Measurements from ENCODE around the gene NTM. TPM values are rescaled to one million over a fixed set of nuclear protein-coding genes. Genes with fewer than 3 reads are reported as not detected.

NTM gene
- total RNA-seq, 1 experiment from 2014 or later: 9.9 TPM

DNA sequence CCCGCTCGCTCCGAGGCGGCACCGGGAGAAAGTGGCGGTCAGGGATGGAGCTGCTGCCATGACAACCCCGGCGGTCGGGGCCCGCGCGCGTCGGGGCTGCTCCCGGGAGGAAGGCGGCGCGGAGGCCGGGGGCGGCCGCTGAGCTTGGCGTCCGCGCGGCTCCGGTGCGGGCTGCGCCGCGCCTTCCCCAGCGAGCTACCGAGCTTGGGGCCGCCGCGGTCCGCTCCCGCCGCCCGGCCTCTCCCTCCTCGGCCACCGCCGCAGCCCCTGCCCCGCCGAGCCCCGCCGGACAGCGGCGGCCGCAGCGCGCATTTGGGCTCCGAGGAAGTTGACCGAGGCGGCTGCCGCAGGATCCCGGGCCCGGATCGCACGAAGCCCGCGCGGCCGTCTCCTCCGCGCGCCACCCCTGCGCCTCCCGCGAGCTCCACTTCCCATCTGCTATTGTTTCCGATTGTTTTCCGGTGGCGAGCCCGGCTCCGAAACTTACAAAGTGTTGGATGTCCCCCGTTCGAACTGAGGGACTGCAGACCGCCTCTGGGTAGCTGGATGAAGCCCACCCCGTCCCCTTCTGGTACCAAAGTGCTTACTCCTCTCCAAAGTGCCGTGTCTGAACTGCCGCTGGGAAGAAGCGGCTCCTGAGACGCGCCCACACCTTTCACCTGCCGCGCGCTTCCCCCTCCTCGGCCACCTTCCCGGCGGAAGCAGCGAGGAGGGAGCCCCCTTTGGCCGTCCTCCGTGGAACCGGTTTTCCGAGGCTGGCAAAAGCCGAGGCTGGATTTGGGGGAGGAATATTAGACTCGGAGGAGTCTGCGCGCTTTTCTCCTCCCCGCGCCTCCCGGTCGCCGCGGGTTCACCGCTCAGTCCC, 540.3 kb downstream of the NTM start:
- H2AK5ac ChIP-seq (ENCODE audit: insufficient read length, low read length): no peak overlapping the region
- H3K79me2 ChIP-seq (ENCODE audit: insufficient read depth, low read length): no peaks in the 10 kb centered on the region
- H3K9me3 ChIP-seq (ENCODE audit: control insufficient read depth, low read depth, low read length): no peaks in the 10 kb centered on the region
- no CpG with 5 or more reads among the region's 105 CpGs for WGBS (ENCODE audit: extremely low coverage, insufficient read length, low lambda C conversion rate)
- no peaks in the 10 kb centered on the region for H3K79me1 ChIP-seq (ENCODE audit: insufficient read depth, low read depth, low read length, poor library complexity, severe bottlenecking)
- no peak overlapping the region for H4K5ac ChIP-seq (ENCODE audit: insufficient read length, low read depth, low read length)
- H2BK15ac ChIP-seq (ENCODE audit: low read depth, low read length): no peak overlapping the region
- Mint-ChIP-seq H3K4me3 (peak overlapping the region; percentile 87 to 96), H3K4me1 (peaks cover 22 to 44% of the 10 kb centered on the region in 2 experiments), H3K36me3 (ENCODE audit: insufficient read depth in 1 of 3, low read depth in 3 of 3) (peaks cover 0 to 7% (median 0%) of the 10 kb centered on the region in 3 experiments; a peak in 3 of 7 replicates), H3K27me3 (ENCODE audit: low read depth) (peaks cover 29% of the 10 kb centered on the region), H3K9me3 (no peaks in the 10 kb centered on the region; a peak in 1 of 5 replicates), H3K27ac (peak overlapping the region in 1 of 3 experiments; percentile 95; a peak in 2 of 7 replicates)
- H2BK120ac ChIP-seq (ENCODE audit: low read depth, low read length, poor library complexity, severe bottlenecking): no peak overlapping the region
- H4K20me1 ChIP-seq (ENCODE audit: control insufficient read depth, insufficient read depth, insufficient read length): no peaks in the 10 kb centered on the region
- no peak overlapping the region for H3K14ac ChIP-seq (ENCODE audit: insufficient read depth, low read length)
- no peak overlapping the region for H2BK20ac ChIP-seq (ENCODE audit: low read depth, low read length, poor library complexity, severe bottlenecking)
- no peak overlapping the region for H2BK12ac ChIP-seq (ENCODE audit: insufficient read length, low read depth, low read length)
- H3K23me2 ChIP-seq (ENCODE audit: insufficient read length, low read depth, low read length, poor library complexity, severe bottlenecking): peaks cover 7% of the 10 kb centered on the region
- H3K23ac ChIP-seq (ENCODE audit: insufficient read length, low read depth, low read length): no peak overlapping the region
- H3K4me2 ChIP-seq (ENCODE audit: insufficient read depth, insufficient read length, low read length): peak overlapping the region; percentile 67
- no peak overlapping the region for H2BK5ac ChIP-seq (ENCODE audit: insufficient read length, low read length)
- no peaks in the 10 kb centered on the region; the same call in 1 of the 2 replicates for H3K4me1 ChIP-seq (ENCODE audit: insufficient read depth, low read length)
- no peak overlapping the region for H3K56ac ChIP-seq (ENCODE audit: insufficient read length, low read depth, low read length)
- TF ChIP-seq, protein P1, sequence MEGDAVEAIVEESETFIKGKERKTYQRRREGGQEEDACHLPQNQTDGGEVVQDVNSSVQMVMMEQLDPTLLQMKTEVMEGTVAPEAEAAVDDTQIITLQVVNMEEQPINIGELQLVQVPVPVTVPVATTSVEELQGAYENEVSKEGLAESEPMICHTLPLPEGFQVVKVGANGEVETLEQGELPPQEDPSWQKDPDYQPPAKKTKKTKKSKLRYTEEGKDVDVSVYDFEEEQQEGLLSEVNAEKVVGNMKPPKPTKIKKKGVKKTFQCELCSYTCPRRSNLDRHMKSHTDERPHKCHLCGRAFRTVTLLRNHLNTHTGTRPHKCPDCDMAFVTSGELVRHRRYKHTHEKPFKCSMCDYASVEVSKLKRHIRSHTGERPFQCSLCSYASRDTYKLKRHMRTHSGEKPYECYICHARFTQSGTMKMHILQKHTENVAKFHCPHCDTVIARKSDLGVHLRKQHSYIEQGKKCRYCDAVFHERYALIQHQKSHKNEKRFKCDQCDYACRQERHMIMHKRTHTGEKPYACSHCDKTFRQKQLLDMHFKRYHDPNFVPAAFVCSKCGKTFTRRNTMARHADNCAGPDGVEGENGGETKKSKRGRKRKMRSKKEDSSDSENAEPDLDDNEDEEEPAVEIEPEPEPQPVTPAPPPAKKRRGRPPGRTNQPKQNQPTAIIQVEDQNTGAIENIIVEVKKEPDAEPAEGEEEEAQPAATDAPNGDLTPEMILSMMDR (conservative IDR thresholded peaks at IDR 0.05): no peak
- no peak overlapping the region for H4K8ac ChIP-seq (replicated peaks; ENCODE audit: insufficient read length, low read depth, low read length)
- no peak overlapping the region for H2AFZ ChIP-seq (ENCODE audit: low read length)
- no peak overlapping the region for H3T11ph ChIP-seq (ENCODE audit: low read length)
- no peak overlapping the region for H4K91ac ChIP-seq (ENCODE audit: insufficient read length, low read depth, low read length)
- H3K27ac ChIP-seq (ENCODE audit: insufficient read length, low read depth, low read length): no peak overlapping the region
- H3K9ac ChIP-seq (ENCODE audit: extremely low read depth, insufficient read length, low read length): peak overlapping the region; percentile 35
- no peak overlapping the region for H3K4ac ChIP-seq (ENCODE audit: low read depth, low read length)
- DNase-seq: peak; percentile 51
- no peak overlapping the region for H3K18ac ChIP-seq (ENCODE audit: insufficient read length, low read depth, low read length)
- H3K27me3 ChIP-seq (ENCODE audit: insufficient read depth, low read length): no peaks in the 10 kb centered on the region
